ENCODE results near the gene WDFY4.

WDFY4 gene

GRCh38 chr10:48879451-48879850 is 194.8 kb downstream of the WDFY4 start:
- DNase-seq (ENCODE audit: low read depth): no peak

- DNase-seq (ENCODE audit: low read depth): no peak
Observed at GRCh38 chr10:48880016-48880705, 195.5 kb downstream of the WDFY4 start.

GRCh38 chr10:48881937-48882336 is 197.3 kb downstream of the WDFY4 start:
- DNase-seq (ENCODE audit: low read depth): no peak

GRCh38 chr10:48882881-48883280 is 198.2 kb downstream of the WDFY4 start:
- no peak for DNase-seq (ENCODE audit: low read depth)

- DNase-seq (ENCODE audit: low read depth): no peak
Observed at GRCh38 chr10:48883701-48884100, 199.0 kb downstream of the WDFY4 start.

- DNase-seq (ENCODE audit: low read depth): no peak
Observed at GRCh38 chr10:48884179-48885045, 199.7 kb downstream of the WDFY4 start.

GRCh38 chr10:48885376-48885775 is 200.7 kb downstream of the WDFY4 start:
- DNase-seq (ENCODE audit: low read depth): no peak

GRCh38 chr10:48887982-48888381 is 203.3 kb downstream of the WDFY4 start:
- DNase-seq (ENCODE audit: low read depth): no peak

- no peak for DNase-seq (ENCODE audit: low read depth)
Observed at GRCh38 chr10:48890888-48891850, 206.5 kb downstream of the WDFY4 start.

GRCh38 chr10:48894911-48895802 is 210.5 kb downstream of the WDFY4 start:
- DNase-seq (ENCODE audit: low read depth): no peak

- no peak for DNase-seq (ENCODE audit: low read depth)
Observed at GRCh38 chr10:48895803-48896195, 211.1 kb downstream of the WDFY4 start.

- no peak for DNase-seq (ENCODE audit: low read depth)
Observed at GRCh38 chr10:48896756-48897440, 212.2 kb downstream of the WDFY4 start.

- DNase-seq (ENCODE audit: low read depth): no peak
Observed at GRCh38 chr10:48897441-48897790, 212.7 kb downstream of the WDFY4 start.

- no peak for DNase-seq (ENCODE audit: low read depth)
Observed at GRCh38 chr10:48898426-48898825, 213.8 kb downstream of the WDFY4 start.

- DNase-seq (ENCODE audit: low read depth): no peak
Observed at GRCh38 chr10:48899781-48900180, 215.1 kb downstream of the WDFY4 start.

- no peak for DNase-seq (ENCODE audit: low read depth)
Observed at GRCh38 chr10:48900371-48900801, 215.7 kb downstream of the WDFY4 start.

- no peak for DNase-seq (ENCODE audit: low read depth)
Observed at GRCh38 chr10:48901319-48901718, 216.6 kb downstream of the WDFY4 start.

GRCh38 chr10:48902096-48902495 is 217.4 kb downstream of the WDFY4 start:
- no peak for DNase-seq (ENCODE audit: low read depth)

GRCh38 chr10:48903151-48903550 is 218.5 kb downstream of the WDFY4 start:
- DNase-seq (ENCODE audit: low read depth): no peak

- DNase-seq (ENCODE audit: low read depth): no peak
Observed at GRCh38 chr10:48904861-48905260, 220.2 kb downstream of the WDFY4 start.

- DNase-seq (ENCODE audit: low read depth): no peak
Observed at GRCh38 chr10:48905311-48905710, 220.6 kb downstream of the WDFY4 start.
